Left ventricle myocardium inferior (tissue), 1 donor: Measurements from ENCODE around the gene ADGRG2. TPM values are rescaled to one million over a fixed set of nuclear protein-coding genes. Genes with fewer than 3 reads are reported as not detected.
A peak's percentile ranks its signal among the peaks of the same experiment; 100 is the strongest.

Source experiments
- DNase-seq: peaks from one replicate; pipeline ENCODE4 v3.0.0-alpha.2; 2020
- H3K27ac ChIP-seq: fragments of 200-600 bp; replicated peaks from 2 replicates; pipeline ENCODE4 v1.8.0; 2021
- H3K27me3 ChIP-seq: fragments of 200-600 bp; 2 replicates; pipeline ENCODE4 v1.8.0; 2021; ENCODE audit warnings: low read depth
- H3K36me3 ChIP-seq: fragments of 200-600 bp; 2 replicates; pipeline ENCODE4 v1.8.0; 2021
- H3K4me1 ChIP-seq: fragments of 200-600 bp; 2 replicates; pipeline ENCODE4 v1.8.0; 2021
- H3K4me3 ChIP-seq: fragments of 200-600 bp; 2 replicates; pipeline ENCODE4 v1.8.0; 2021; ENCODE audit warnings: mild to moderate bottlenecking, moderate library complexity
- H3K9me3 ChIP-seq: fragments of 200-600 bp; replicated peaks from 2 replicates; pipeline ENCODE4 v1.8.0; 2021
- intact Hi-C: fragments of 100-400 bp; cut with micrococcal nuclease; formaldehyde crosslinking; loops from one replicate; pipeline ENCODE4 v1.11.0; 2022
- total RNA-seq: library from RNA; stranded (reverse); fragmentation: NEBNext Ultra II Directional; extraction: Animal tissue kit (Norgen Biotek cat#: 25700); gene quantifications from one replicate; pipeline ENCODE4 v1.2.1, GENCODE V29; 2021
- TF ChIP-seq, protein P1 (sequence below): fragments of 200-600 bp; IDR thresholded peaks from 2 replicates; pipeline ENCODE4 v1.8.0; 2021; ENCODE audit warnings: antibody characterized with exemption, mild to moderate bottlenecking, borderline replicate concordance
- donor health status: DM: no; HTN: yes; CAD: no; lungs with severe emphysema.

ADGRG2 gene
- total RNA-seq, 1 donor from 2014 or later, result 0.16 TPM

DNA sequence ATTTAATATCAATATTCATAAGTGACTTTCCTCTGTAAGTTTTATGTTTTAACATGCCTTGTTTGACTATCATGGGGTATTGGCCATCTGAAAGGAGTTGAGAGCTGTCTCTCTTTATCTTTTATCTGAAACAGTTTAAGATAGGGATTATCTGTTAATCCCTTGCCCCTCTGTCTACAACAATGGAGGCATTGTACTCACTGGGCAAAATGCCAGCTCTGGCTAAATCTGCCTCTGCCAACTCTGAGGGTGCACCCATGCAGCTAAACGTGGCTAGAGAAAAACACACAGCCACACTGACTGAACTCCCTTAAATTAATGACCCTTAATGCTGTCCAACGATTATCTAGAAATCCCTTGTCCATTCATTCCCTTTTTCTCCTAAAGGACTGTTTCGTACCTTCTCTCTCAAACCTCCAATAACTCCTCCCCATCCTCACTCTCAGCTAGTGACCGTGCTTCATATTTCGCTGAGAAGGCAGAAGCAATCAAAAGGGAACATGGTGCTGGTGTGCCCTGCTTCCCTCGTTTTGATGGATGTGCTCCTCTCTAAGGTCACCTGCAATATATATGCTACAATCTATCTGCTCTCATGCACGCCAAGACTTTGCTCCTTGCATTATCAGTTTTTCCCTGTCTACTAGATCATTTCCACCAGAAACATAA, 148.6 kb downstream of the ADGRG2 start:
- Histone ChIP-seq H3K4me1 (peaks cover 12% of the 10 kb centered on the region), H3K9me3 (no peaks in the 10 kb centered on the region), H3K36me3 (no peaks in the 10 kb centered on the region), H3K27me3 (no peaks in the 10 kb centered on the region), H3K4me3 (no peak overlapping the region), H3K27ac (no peak overlapping the region)
- intact Hi-C loops, result no loop called here
- DNase-seq, result no peak
- TF ChIP-seq, protein P1, sequence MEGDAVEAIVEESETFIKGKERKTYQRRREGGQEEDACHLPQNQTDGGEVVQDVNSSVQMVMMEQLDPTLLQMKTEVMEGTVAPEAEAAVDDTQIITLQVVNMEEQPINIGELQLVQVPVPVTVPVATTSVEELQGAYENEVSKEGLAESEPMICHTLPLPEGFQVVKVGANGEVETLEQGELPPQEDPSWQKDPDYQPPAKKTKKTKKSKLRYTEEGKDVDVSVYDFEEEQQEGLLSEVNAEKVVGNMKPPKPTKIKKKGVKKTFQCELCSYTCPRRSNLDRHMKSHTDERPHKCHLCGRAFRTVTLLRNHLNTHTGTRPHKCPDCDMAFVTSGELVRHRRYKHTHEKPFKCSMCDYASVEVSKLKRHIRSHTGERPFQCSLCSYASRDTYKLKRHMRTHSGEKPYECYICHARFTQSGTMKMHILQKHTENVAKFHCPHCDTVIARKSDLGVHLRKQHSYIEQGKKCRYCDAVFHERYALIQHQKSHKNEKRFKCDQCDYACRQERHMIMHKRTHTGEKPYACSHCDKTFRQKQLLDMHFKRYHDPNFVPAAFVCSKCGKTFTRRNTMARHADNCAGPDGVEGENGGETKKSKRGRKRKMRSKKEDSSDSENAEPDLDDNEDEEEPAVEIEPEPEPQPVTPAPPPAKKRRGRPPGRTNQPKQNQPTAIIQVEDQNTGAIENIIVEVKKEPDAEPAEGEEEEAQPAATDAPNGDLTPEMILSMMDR, result no peak

DNA sequence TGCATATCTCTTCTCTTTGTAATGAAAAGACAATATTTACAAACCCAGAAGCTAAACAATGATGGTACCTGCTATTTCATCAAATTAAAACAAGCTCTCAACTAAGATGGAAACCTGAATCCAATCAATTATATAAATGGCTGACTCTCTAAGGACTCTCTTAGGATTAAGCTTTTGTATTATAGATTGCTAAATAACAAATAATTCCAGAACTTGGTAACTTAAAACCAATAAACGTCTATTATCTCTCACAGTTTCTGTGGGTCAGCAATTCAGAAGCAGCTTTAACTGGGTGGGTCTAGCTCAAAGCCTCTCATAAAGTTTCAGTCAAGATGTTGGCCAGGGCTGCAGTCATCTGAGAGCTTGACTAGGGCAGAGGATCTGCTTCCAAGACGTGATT, 150.8 kb downstream of the ADGRG2 start:
- Histone ChIP-seq H3K4me1 (peaks cover 12% of the 10 kb centered on the region), H3K9me3 (no peaks in the 10 kb centered on the region), H3K36me3 (no peaks in the 10 kb centered on the region), H3K4me3 (no peak overlapping the region), H3K27me3 (no peaks in the 10 kb centered on the region), H3K27ac (no peak overlapping the region)
- TF ChIP-seq, protein P1, result no peak
- DNase-seq, result no peak
- intact Hi-C loops, result no loop called here

DNA sequence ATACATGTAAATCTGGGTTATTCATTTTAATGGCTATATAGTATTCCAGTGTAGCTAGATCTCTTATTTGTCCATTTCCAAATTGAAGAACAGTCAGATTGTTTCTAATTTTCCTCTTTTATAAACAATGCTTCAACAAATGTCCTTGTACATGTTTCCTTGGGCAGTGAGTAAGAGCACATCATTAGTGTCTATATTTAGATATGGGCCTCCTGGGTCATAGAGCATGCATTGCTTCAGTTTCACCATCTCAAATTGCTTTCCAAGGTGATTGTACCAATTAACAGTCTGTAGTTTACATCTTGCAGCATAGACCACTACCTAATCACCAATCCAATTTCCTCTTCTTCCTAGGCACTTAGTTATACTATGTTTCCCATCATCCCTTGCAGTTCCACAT, 151.8 kb downstream of the ADGRG2 start:
- no peaks in the 10 kb centered on the region for H3K27me3 ChIP-seq
- intact Hi-C loops, result no loop called here
- TF ChIP-seq, protein P1, result no peak
- no peaks in the 10 kb centered on the region for H3K9me3 ChIP-seq
- peaks cover 12% of the 10 kb centered on the region for H3K4me1 ChIP-seq
- no peak for DNase-seq
- H3K27ac ChIP-seq, result peak overlapping the region; percentile 27
- H3K4me3 ChIP-seq, result no peak overlapping the region
- no peaks in the 10 kb centered on the region for H3K36me3 ChIP-seq

DNA sequence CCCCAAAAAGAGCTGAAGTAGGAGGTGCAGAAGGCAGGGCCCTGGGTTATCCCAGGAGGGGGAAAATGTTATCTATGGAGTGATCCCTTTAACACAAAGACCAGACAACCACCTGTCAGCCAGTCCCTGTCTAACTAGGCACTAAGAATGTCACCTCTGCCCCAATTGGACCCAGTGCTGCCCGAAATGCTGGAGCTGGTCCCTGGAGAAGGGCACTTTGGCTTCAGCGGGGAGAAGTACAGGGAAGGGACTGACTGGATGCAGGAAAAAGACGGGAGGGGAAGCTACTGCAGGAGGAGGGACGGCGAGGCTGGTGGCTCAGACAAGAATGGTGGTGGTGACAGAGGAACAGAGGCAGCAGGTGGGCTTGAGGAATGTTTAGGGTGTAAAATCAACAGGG, 155.6 kb downstream of the ADGRG2 start:
- H3K27ac ChIP-seq, result peak overlapping the region; percentile 61
- H3K27me3 ChIP-seq, result no peaks in the 10 kb centered on the region
- peaks cover 10% of the 10 kb centered on the region for H3K4me1 ChIP-seq
- no peaks in the 10 kb centered on the region for H3K9me3 ChIP-seq
- TF ChIP-seq, protein P1, result no peak
- DNase-seq, result no peak
- no peaks in the 10 kb centered on the region for H3K36me3 ChIP-seq
- intact Hi-C loops, result no loop called here
- H3K4me3 ChIP-seq, result peak overlapping the region; percentile 40

DNA sequence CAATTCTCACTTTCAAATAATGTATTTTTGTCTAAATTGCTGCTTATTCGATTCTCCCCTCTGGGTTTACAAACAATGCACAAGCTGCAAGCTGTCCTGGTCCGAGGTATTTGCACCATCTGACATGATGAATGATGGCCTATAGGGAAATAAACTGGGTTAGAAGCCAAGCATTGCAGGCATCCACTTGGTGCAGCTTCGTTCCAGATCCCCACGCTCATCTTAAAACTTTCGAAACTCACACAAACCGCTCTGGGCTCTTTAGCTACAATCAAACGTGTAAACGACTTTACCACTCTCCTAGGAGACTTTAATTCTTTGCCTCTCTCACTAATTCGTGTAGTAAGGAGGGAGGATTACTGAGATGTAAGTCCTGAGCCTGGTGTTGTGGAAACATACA, 157.4 kb downstream of the ADGRG2 start:
- Histone ChIP-seq H3K9me3 (no peaks in the 10 kb centered on the region), H3K27ac (no peak overlapping the region), H3K36me3 (no peaks in the 10 kb centered on the region), H3K4me3 (no peak overlapping the region), H3K27me3 (no peaks in the 10 kb centered on the region), H3K4me1 (peaks cover 10% of the 10 kb centered on the region)
- DNase-seq, result no peak
- TF ChIP-seq, protein P1, result no peak
- intact Hi-C loops, result no loop called here

DNA sequence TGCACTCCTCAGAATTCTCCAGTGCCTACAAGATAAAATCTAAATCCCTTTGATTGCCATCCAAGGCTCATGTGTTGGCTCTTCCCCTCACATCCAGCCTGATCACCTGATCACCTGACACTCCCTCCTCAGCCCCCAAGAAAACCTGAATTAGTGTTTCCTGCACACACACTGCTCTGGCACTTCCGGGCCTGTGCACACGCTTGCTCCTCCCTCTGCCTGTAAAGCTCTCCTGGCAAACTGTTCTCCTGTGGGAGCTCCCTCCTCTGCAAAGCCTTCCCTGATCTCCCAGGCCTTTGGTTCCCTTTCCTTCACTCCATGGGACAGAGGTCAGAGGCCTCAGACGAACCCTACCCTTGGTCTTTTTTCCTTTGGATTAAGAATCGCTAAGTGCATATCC, 158.2 kb downstream of the ADGRG2 start:
- Histone ChIP-seq H3K4me3 (no peak overlapping the region), H3K9me3 (no peaks in the 10 kb centered on the region), H3K27me3 (no peaks in the 10 kb centered on the region), H3K27ac (no peak overlapping the region), H3K36me3 (no peaks in the 10 kb centered on the region), H3K4me1 (peaks cover 10% of the 10 kb centered on the region)
- no peak for DNase-seq
- intact Hi-C loops, result no loop called here
- TF ChIP-seq, protein P1, result no peak
